HG02763 (cell line): ENCODE data around the gene KRT23.
"Not testable (repeated sequence)": the region's sequence is repeated elsewhere in the genome, so short reads cannot be mapped to it uniquely, and the experiment has no call there.

Experiments
- ATAC-seq: cut with Tn5 transposase; IDR thresholded peaks from one replicate; pipeline ENCODE4 v1.9.1; 2021; ENCODE audit warnings: mild to moderate bottlenecking, moderate library complexity; ENCODE audit not compliant: unreplicated experiment

KRT23 gene

GRCh38 chr17:40951011-40951622, 13.7 kb upstream of the KRT23 start:
- no peak for ATAC-seq

DNA sequence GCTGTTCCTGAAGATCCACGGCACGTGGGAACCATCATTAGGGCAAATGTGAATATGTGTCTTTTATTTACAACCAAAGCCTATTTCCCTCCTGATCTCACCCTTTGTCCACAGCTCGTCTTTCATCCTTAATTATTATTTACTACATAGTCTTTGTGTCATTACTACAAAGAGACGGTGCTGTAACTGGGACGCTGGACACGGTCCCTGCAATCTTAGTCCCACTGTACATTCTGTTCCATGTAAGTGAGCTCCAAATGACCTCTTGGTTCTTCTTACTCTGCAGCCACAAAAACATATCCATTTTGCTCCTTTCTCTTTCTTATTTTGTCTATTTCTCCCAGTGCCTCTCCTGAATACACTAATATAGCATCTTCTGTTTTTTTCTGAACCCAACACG, 12.7 kb upstream of the KRT23 start:
- ATAC-seq = no peak

- ATAC-seq = no peak
Observed at GRCh38 chr17:40949418-40949817, 12.0 kb upstream of the KRT23 start.

DNA sequence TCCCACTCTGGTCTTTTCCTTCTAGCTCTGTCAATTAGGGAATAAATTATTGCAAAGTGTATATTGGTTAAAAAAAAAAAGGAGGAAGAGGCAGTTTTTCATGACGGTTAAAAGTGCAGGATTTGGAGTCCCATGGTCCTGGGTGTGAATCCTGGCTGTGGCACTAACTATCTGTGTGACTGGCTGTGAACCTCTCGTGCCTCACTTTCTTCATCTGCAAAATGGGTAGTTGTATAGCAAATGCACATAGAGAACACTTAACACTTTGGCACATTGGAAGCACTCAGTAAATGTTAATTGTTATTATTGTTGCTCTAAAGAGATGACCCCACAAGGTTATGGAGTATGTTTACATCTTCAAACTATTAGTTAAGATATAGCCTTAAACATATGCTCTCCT, 10.5 kb upstream of the KRT23 start:
- no peak for ATAC-seq

DNA sequence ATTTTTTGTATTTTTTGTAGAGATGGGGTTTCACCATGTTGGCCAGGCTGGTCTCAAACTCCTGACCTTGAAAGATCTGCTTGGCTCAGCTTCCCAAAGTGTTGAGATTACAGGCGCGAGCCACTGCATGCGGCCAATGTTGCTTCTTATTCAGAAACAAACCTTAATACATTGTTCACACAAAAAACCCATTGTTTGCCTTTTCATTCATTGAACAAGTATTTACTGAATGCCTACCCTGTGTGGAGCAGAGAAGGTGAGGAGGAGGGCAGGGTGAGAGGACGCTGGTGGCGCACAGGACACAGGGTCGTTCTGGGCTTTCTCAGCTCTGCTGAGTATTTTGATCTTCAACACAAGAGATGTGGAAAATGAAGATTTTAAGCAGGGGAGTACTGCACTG, 8.0 kb upstream of the KRT23 start:
- no peak for ATAC-seq

GRCh38 chr17:40944531-40944930, 7.1 kb upstream of the KRT23 start:
- no peak for ATAC-seq

DNA sequence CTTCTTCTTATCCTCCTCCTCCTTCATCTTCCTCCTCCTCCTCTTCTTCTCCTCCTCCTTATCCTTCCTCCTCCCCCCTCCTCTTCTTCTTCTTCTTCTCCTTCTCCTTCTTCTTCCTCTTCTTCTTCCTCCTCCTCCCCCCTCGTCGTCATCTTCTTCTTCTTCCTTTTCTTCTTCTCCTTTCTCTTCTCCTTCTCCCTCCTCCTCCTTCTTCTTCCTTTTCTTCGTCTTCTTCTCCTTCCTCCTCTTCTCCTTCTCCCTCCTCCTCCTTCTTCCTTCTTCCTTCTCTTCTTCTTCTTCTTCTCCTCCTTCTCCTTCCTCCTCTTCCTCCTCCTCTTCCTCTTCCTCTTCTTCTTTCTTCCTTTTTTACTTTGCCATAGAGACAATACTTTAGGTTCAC, 5.1 kb upstream of the KRT23 start:
- no peak for ATAC-seq

DNA sequence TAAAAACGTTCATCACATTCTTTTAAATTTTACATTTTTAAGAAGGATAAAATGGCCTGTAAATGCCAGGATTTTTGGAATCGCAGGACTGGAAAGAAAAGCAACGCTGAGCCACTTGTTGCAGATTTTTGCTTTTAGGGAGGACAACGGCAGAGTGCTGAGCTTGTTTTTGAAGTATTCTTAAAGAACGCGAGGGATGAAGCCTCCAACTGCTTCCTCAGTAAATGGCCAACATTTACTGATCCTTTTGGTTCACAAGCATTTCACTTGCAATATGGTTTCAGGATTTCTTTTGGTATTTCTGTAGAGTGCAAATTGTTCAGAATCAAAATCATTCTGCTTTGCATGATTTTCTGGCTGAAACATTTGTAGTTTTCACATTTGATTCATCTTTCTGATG, 2.8 kb upstream of the KRT23 start:
- ATAC-seq = no peak

- ATAC-seq = no peak
Observed at GRCh38 chr17:40938981-40939380, 1.5 kb upstream of the KRT23 start.

DNA sequence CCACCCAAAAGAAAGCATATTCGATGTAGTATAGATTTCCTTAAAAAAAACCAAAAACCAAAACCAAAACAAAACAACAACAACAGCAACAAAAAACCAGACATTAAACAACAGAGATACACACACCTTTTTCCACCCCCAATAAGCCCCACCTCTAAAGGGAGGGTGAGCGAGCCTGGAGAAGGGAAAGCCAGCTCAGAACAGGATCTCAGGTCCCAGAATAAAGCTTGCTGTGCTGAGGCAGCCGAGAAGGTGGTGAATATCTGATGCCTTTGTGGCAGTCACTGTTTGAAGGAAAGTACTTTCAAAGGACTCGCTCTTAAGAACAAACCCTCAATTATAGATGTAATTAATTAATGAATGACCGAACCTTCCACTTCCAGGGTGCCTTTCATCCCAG, 470 bp downstream of the KRT23 start:
- ATAC-seq = no peak

DNA sequence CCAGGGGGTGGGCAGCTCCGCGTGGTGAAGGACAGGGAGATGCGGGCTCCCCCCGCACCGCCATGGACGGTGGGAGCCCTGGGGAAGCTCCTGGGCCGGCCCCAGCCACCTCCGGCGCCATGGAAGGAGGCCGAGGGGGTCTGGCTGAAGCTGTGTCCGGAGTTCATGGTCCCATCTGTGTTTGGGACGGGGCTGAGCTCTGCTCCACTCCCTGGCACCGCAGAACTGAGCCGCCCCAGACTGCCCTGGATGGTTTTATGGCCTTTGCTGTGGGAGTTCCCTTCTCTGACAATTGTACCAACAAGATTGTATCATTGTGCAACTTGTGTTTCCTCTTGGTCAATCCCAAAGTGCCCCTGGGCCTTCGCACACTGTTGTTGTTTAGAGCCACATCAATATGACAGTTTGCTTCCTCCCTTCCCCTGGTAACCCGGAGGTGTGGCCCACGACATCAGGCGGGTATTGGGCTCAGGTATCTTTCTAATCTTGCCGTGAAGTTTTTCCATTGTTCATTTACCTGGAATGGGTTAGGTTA, 942 bp downstream of the KRT23 start:
- ATAC-seq = no peak

DNA sequence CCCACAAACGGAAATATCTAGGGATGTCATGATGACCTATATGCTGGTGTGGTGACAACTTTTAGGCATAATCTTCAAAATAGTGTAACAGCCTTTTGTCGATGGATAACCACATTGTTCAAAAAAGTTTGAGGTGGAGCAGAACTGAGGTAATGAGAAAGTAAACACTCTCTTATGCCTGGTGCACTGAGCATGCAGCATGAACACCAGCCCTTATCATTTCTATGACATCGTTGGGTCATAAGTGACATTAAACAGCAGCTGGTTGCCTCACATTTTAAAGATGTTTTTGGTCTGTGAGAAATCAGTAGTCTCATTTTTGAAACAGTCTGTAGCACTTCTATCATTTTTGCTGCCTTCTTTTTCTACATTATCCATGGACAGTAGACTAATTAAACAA, 1.8 kb downstream of the KRT23 start:
- no peak for ATAC-seq

GRCh38 chr17:40932608-40933007, 4.8 kb downstream of the KRT23 start:
- no peak for ATAC-seq

DNA sequence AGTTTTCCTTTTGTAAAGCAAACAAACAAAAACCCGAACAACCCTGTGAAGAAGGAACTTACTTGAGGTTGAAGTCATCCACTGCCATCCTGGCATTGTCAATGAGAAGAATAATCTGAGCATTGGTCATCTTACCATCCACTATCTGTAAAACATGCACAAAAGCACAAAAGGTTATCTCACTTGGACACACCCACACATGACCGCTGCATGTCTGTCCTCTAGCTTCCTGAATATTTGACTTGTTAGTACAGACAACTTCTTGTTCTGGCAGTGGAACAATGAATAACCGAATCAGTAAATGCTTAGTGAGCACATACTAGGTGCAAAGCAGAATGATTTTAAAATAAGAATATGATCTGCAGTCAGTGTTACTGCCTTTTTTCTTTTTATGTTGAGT, 6.1 kb downstream of the KRT23 start:
- ATAC-seq = no peak

GRCh38 chr17:40926341-40926740, 11.1 kb downstream of the KRT23 start:
- no peak for ATAC-seq

DNA sequence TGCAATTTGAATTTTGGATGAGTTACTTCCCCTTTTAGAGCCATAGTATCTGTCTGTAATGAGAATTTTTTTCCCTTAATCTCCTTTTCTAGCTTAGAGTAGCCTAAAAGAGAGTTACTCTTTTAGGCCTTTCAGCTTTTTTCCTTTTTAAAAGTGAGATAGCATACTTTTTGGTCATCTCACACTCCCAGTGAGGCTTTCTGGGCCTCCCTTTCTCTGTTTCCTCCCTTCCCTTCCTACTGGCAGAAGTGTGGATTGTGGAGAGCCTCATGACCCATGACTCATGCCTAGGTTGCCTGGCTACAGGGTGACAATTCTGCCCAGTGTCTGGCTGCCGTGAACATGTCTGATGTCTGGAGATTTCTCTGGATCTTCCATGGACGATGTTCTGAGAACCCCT, 15.2 kb downstream of the KRT23 start:
- ATAC-seq = no peak

DNA sequence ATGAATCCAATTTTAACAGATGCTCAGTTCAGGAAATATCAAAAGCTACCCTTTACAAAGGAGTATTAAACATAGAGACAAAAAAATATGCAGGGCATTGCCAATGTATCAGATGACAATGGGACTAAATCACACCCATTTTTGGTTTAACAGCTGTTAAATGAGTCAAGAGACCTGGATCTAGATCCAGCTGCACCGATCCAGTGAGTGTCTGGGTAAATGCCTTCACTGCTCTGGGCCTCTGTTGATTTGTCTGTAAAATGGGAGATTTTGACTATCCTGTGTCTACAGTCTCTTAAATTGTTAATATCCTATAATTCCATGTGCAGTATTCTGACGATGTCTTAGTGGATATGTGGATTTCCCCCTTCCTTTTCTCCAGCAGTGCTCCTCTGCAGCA, 16.4 kb downstream of the KRT23 start:
- ATAC-seq = no peak

- not testable (repeated sequence) for ATAC-seq
Observed at GRCh38 chr17:40917116-40917515, 20.3 kb downstream of the KRT23 start.

- ATAC-seq = no peak
Observed at GRCh38 chr17:40916366-40916765, 21.1 kb downstream of the KRT23 start.

GRCh38 chr17:40915721-40916256, 21.7 kb downstream of the KRT23 start:
- no peak for ATAC-seq

DNA sequence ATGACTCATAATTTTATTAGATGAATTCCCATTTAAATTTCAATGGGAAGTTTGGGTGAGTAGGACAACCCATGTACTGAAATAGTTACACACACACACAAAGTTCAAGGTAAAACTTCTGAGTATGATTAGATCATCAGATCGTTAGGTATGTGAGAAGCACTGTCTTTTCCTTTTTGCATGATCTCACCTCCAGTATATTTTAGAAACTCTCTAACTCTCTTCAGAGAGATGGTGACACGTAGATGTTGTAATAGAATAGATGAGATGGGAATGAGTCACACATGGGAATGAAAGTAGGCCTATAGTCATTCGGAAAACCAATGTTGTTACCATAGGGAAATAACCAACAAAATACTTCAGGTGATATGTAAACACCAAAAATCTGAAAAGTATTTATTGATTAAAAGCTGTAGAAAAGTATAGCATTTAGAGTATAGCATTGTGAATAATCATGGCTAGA, 22.2 kb downstream of the KRT23 start:
- ATAC-seq = no peak

DNA sequence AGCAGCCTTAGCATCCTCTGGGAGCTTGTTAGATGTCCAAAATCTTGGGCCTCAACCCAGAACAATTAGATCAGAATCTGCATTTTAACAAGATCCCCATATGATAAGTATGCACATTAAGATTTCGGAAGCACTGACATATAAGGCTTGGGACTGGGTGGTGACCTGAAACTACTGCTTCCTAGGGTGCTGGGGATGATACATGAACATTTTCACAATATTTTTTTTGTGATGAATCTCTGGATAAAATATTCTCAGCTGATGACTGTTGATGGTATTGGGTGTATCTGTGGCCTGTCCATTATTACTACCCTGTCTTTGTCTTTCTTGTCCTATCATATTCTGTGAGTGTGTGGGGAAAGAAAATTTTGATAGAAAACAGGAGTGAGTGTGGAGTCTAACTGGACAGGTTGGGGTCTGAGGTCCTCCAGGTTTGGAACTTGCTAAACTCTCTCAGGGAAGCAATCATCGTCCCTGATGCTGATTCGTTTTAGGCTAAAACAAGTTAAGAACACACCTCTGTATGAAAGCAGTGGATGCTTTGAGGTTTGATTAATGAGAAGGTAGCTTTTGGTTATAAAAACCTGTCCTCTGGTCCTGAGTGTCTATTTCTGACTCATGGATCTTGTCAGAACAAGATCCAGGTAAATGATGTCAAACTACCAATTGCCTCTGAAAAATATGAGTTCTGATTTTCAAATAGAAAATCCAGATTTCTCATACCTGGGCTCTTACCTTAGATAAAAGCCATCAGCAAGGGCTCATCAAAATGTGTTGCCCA, 23.2 kb downstream of the KRT23 start:
- no peak for ATAC-seq
